DOHH2 (cell line): Measurements from ENCODE around the gene MAGOH.

Source experiments
- H3F3A ChIP-seq: fragments of 200-600 bp; sonication (generic), shearing (Covaris generic); 2 replicates; pipeline ENCODE4 v1.6.0; 2016; ENCODE audit warnings: antibody characterized with exemption, mild to moderate bottlenecking; ENCODE audit not compliant: control insufficient read depth, insufficient read depth
- H3K27ac ChIP-seq: fragments of 200-600 bp; sonication (generic); 2 replicates; pipeline ENCODE4 v1.5.1; 2014; ENCODE audit warnings: low read depth, mild to moderate bottlenecking, low read length, moderate library complexity
- H3K27me3 ChIP-seq: fragments of 200-600 bp; sonication (generic); 2 replicates; pipeline ENCODE4 v1.6.1; 2014; ENCODE audit warnings: mild to moderate bottlenecking, low read length, mixed read lengths; ENCODE audit not compliant: control insufficient read depth
- H3K36me3 ChIP-seq: fragments of 200-600 bp; sonication (generic); 2 replicates; pipeline ENCODE4 v1.6.1; 2014; ENCODE audit warnings: mild to moderate bottlenecking, low read length, moderate library complexity, mixed read lengths; ENCODE audit not compliant: control insufficient read depth
- H3K4me1 ChIP-seq: fragments of 200-600 bp; sonication (generic); 2 replicates; pipeline ENCODE4 v1.6.1; 2014; ENCODE audit warnings: mild to moderate bottlenecking, low read length, mixed read lengths; ENCODE audit not compliant: control insufficient read depth
- H3K4me2 ChIP-seq: fragments of 200-600 bp; sonication (generic); 2 replicates; pipeline ENCODE4 v1.6.0; 2014; ENCODE audit warnings: mild to moderate bottlenecking, low read length, moderate library complexity
- H3K4me3 ChIP-seq: fragments of 200-600 bp; sonication (generic); 2 replicates; pipeline ENCODE4 v1.5.1; 2014; ENCODE audit warnings: mild to moderate bottlenecking, low read length, mixed read lengths
- H3K79me2 ChIP-seq: fragments of 200-600 bp; sonication (generic); 2 replicates; pipeline ENCODE4 v1.6.1; 2014; ENCODE audit warnings: mild to moderate bottlenecking, low read length, mixed read lengths; ENCODE audit not compliant: control insufficient read depth
- H3K9me2 ChIP-seq: fragments of 200-600 bp; sonication (generic); replicated peaks from 2 replicates; pipeline ENCODE4 v1.6.1; 2014; ENCODE audit warnings: mild to moderate bottlenecking, low read length, mixed read lengths; ENCODE audit not compliant: control insufficient read depth
- H3K9me3 ChIP-seq: fragments of 200-600 bp; sonication (generic); 2 replicates; pipeline ENCODE4 v1.6.1; 2014; ENCODE audit warnings: antibody characterized with exemption, low read length, mixed read lengths; ENCODE audit not compliant: control insufficient read depth, insufficient read depth
- H4K20me1 ChIP-seq: fragments of 200-600 bp; sonication (generic); 2 replicates; pipeline ENCODE4 v1.6.0; 2014; ENCODE audit warnings: low read depth, mild to moderate bottlenecking, antibody characterized with exemption, low read length, moderate library complexity; ENCODE audit not compliant: control insufficient read depth, insufficient read depth
- EZH2phosphoT487 ChIP-seq: fragments of 200-600 bp; sonication (generic); IDR thresholded peaks from 2 replicates; pipeline ENCODE4 v1.6.1; 2017; ENCODE audit warnings: borderline replicate concordance, mild to moderate bottlenecking, antibody characterized with exemption, low read length, moderate library complexity, mixed read lengths
- TF ChIP-seq, protein P1 (sequence below): fragments of 200-600 bp; sonication (generic); IDR thresholded peaks from one replicate; pipeline ENCODE4 v1.5.1; 2014; ENCODE audit warnings: antibody characterized with exemption, mild to moderate bottlenecking, low read depth, low read length; ENCODE audit not compliant: poor library complexity, severe bottlenecking

MAGOH gene

DNA sequence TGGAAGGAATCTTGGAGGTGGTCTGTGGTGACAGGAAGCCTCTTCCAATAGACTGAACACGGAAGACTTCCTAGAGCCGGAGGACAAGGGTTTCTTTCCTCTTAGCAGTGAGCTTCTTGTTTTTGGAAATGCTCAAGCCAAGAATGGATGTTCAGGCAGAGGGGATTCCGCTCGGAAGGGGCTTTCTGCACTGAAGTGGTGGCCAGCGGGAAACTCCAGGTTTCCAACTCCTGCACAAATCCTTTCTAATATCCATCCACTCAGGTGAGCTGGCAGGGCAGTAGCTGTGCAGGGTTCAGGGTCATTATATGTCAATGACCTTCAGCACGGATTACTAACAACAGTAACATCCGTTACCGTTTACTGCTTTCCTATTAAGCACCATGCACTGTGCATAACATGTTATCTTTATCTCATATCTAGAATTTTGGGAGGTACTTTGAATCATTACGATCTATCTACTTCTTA is 42.3 kb downstream of the MAGOH start:
- H3K9me2 ChIP-seq, result no peaks in the 10 kb centered on the region
- no peaks in the 10 kb centered on the region for H4K20me1 ChIP-seq
- H3K4me1 ChIP-seq, result peaks cover 21% of the 10 kb centered on the region
- H3K79me2 ChIP-seq, result peaks cover 21% of the 10 kb centered on the region
- peaks cover 18% of the 10 kb centered on the region for H3K36me3 ChIP-seq
- peak overlapping the region; percentile 87 for H3K4me3 ChIP-seq
- H3K27me3 ChIP-seq, result no peaks in the 10 kb centered on the region
- H3K4me2 ChIP-seq, result peak overlapping the region; percentile 86
- peak overlapping the region; percentile 64 for H3K27ac ChIP-seq
- H3F3A ChIP-seq, result no peaks in the 10 kb centered on the region; the same call in 1 of the 2 replicates
- TF ChIP-seq, protein P1, sequence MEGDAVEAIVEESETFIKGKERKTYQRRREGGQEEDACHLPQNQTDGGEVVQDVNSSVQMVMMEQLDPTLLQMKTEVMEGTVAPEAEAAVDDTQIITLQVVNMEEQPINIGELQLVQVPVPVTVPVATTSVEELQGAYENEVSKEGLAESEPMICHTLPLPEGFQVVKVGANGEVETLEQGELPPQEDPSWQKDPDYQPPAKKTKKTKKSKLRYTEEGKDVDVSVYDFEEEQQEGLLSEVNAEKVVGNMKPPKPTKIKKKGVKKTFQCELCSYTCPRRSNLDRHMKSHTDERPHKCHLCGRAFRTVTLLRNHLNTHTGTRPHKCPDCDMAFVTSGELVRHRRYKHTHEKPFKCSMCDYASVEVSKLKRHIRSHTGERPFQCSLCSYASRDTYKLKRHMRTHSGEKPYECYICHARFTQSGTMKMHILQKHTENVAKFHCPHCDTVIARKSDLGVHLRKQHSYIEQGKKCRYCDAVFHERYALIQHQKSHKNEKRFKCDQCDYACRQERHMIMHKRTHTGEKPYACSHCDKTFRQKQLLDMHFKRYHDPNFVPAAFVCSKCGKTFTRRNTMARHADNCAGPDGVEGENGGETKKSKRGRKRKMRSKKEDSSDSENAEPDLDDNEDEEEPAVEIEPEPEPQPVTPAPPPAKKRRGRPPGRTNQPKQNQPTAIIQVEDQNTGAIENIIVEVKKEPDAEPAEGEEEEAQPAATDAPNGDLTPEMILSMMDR, result no peak
- no peak for TF ChIP-seq EZH2phosphoT487
- H3K9me3 ChIP-seq, result no peaks in the 10 kb centered on the region

DNA sequence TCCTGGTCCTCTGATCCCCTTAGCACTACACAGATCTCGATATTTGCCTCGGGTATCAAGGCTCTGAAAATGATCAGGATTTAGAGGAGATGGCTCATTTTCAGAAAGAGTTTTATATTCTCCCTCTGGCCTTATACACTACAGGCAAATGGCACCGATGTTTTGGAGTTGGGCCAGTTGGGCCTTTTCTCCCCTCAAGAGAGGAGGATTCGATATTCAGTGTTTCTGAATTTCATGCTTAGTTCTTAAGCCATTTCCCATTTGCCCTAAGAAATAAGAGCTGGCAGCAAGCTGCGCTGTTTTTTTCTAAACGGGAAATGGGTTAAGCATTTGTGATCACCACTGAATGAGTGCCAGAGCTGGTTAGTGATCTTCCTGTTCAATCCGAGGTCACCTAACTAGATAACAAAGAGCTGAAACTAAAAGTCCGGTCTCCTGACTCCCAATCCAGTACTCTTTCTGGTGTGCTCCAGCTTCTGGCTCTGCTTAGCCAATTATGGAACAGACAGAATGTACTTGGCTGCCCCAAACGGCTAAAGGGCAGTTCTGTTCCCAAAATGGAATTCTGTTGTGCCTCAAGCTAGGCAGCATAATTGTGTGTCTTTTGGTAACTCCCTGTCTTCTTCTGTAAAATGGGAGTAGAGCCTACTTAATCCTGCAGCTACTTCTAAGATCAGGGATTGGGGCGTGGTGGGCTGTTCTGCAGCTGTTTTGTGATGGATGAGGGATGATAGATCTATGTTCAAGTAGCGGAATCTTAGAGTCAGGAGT is 42.9 kb downstream of the MAGOH start:
- peak overlapping the region; percentile 86 for H3K4me2 ChIP-seq
- no peak overlapping the region for H3K27ac ChIP-seq
- peaks cover 21% of the 10 kb centered on the region for H3K79me2 ChIP-seq
- no peaks in the 10 kb centered on the region for H3K9me3 ChIP-seq
- no peaks in the 10 kb centered on the region for H3K27me3 ChIP-seq
- H4K20me1 ChIP-seq, result no peaks in the 10 kb centered on the region
- H3F3A ChIP-seq, result no peaks in the 10 kb centered on the region; the same call in 1 of the 2 replicates
- peaks cover 12% of the 10 kb centered on the region for H3K36me3 ChIP-seq
- H3K4me1 ChIP-seq, result peaks cover 21% of the 10 kb centered on the region
- H3K4me3 ChIP-seq, result no peak overlapping the region
- H3K9me2 ChIP-seq, result no peaks in the 10 kb centered on the region
- TF ChIP-seq, protein P1, result no peak
- TF ChIP-seq EZH2phosphoT487, result no peak

DNA sequence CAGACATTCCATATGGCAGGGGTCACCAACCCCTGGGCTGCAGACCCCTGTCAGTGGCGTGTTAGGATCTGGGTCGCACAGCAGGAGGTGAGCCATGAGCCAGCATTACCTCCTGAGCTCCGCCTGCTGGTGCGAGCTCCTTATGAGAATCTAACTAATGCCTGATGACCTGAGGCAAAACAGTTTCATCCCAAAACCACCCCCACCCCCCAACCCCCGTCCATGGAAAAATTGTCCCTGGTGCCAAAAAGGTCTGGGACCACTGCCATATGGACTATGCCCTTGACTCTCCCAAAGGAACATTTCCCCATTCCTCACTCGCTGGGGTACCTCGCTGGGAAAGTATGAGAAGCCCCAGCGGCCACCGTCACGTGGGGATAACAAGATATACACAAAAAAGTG is 48.1 kb downstream of the MAGOH start:
- Histone ChIP-seq H3K27ac (no peak overlapping the region), H3K4me1 (peaks cover 3% of the 10 kb centered on the region; the same call in 1 of the 2 replicates), H3K27me3 (peaks cover 13% of the 10 kb centered on the region), H3K9me2 (no peaks in the 10 kb centered on the region), H3K79me2 (no peaks in the 10 kb centered on the region), H3K4me3 (no peak overlapping the region), H3K9me3 (no peaks in the 10 kb centered on the region), H3K36me3 (no peaks in the 10 kb centered on the region), H3K4me2 (no peak overlapping the region), H3F3A (no peaks in the 10 kb centered on the region; the same call in 1 of the 2 replicates), H4K20me1 (no peaks in the 10 kb centered on the region)
- TF ChIP-seq EZH2phosphoT487, result no peak
- TF ChIP-seq, protein P1, result no peak
